Measurements from ENCODE around the gene GSK3A.
A peak's percentile ranks its signal among the peaks of the same experiment; 100 is the strongest.

GSK3A gene

GRCh38 chr19:42249149-42249750 is 6.8 kb upstream of the GSK3A start:
- no peak for DNase-seq (ENCODE audit: low read depth in 2 of 2)

GRCh38 chr19:42248270-42249148 is 6.1 kb upstream of the GSK3A start:
- DNase-seq (ENCODE audit: low read depth in 2 of 2): no peak

- DNase-seq (ENCODE audit: low read depth in 2 of 2): no peak
These were observed 5.3 kb upstream of the GSK3A start for GRCh38 chr19:42247640-42248199.

GRCh38 chr19:42246922-42247639 is 4.7 kb upstream of the GSK3A start:
- DNase-seq (ENCODE audit: low read depth in 2 of 2): no peak

- no peak for DNase-seq (ENCODE audit: low read depth in 2 of 2)
These were observed 3.9 kb upstream of the GSK3A start for GRCh38 chr19:42246143-42246921.

GRCh38 chr19:42245231-42245630 is 2.8 kb upstream of the GSK3A start:
- no peak for DNase-seq (ENCODE audit: low read depth in 2 of 2)

- peak; percentile 85 to 87 for DNase-seq (ENCODE audit: low read depth in 2 of 2)
These were observed 2.2 kb upstream of the GSK3A start for GRCh38 chr19:42244347-42245220.

- peak in 1 of 2 donors; percentile 34 for DNase-seq (ENCODE audit: low read depth in 2 of 2)
These were observed 312 bp downstream of the GSK3A start for GRCh38 chr19:42242069-42242511.

- no peak for DNase-seq (ENCODE audit: low read depth in 2 of 2)
These were observed 1.1 kb downstream of the GSK3A start for GRCh38 chr19:42241279-42241678.

GRCh38 chr19:42239544-42240220 is 2.7 kb downstream of the GSK3A start:
- DNase-seq (ENCODE audit: low read depth in 2 of 2): no peak

- no peak for DNase-seq (ENCODE audit: low read depth in 2 of 2)
These were observed 7.2 kb downstream of the GSK3A start for GRCh38 chr19:42235181-42235580.

- DNase-seq (ENCODE audit: low read depth in 2 of 2): no peak
These were observed 8.0 kb downstream of the GSK3A start for GRCh38 chr19:42234364-42234763.

GRCh38 chr19:42233678-42234292 is 8.6 kb downstream of the GSK3A start:
- no peak for DNase-seq (ENCODE audit: low read depth in 2 of 2)

GRCh38 chr19:42233106-42233505 is 9.3 kb downstream of the GSK3A start:
- no peak for DNase-seq (ENCODE audit: low read depth in 2 of 2)

- DNase-seq (ENCODE audit: low read depth in 2 of 2): no peak
These were observed 10.0 kb downstream of the GSK3A start for GRCh38 chr19:42232435-42232834.

GRCh38 chr19:42230571-42230970 is 11.8 kb downstream of the GSK3A start:
- DNase-seq (ENCODE audit: low read depth in 2 of 2): no peak

- DNase-seq (ENCODE audit: low read depth in 2 of 2): no peak
These were observed 12.5 kb downstream of the GSK3A start for GRCh38 chr19:42229855-42230351.

- no peak for DNase-seq (ENCODE audit: low read depth in 2 of 2)
These were observed 13.0 kb downstream of the GSK3A start for GRCh38 chr19:42229301-42229854.

- no peak for DNase-seq (ENCODE audit: low read depth in 2 of 2)
These were observed 13.8 kb downstream of the GSK3A start for GRCh38 chr19:42228641-42229040.
